SK-N-SH treated with all-trans-retinoic acid at 6 μM for 48 hours (cell line): Measurements from ENCODE around the gene GOT1.

ENCODE experiments used
- ARNTL ChIP-seq: fragments of 450-650 bp; formaldehyde crosslinking; IDR thresholded peaks from 2 replicates; pipeline ENCODE4 v1.5.0; 2020; ENCODE audit warnings: low read depth, mild to moderate bottlenecking, moderate library complexity, borderline replicate concordance
- BACH2 ChIP-seq: fragments of 250-450 bp; sonication (Bioruptor Pico); IDR thresholded peaks from 2 replicates; pipeline ENCODE4 v1.9.0; 2021; ENCODE audit warnings: mild to moderate bottlenecking, borderline replicate concordance
- CREB5 ChIP-seq: fragments of 250-450 bp; sonication (Bioruptor Pico); IDR thresholded peaks from 2 replicates; pipeline ENCODE4 v1.5.1; 2020; ENCODE audit warnings: low read depth, mild to moderate bottlenecking, moderate library complexity
- CSDC2 ChIP-seq: fragments of 250-450 bp; sonication (Bioruptor Pico); IDR thresholded peaks from 2 replicates; pipeline ENCODE4 v1.5.0; 2020; ENCODE audit warnings: mild to moderate bottlenecking, moderate library complexity
- ESRRG ChIP-seq: fragments of 250-450 bp; sonication (Bioruptor Pico); IDR thresholded peaks from 2 replicates; pipeline ENCODE4 v1.6.1; 2021; ENCODE audit warnings: mild to moderate bottlenecking
- GLIS3 ChIP-seq: fragments of 250-450 bp; sonication (Bioruptor Pico); IDR thresholded peaks from 2 replicates; pipeline ENCODE4 v1.5.0; 2020; ENCODE audit warnings: mild to moderate bottlenecking, moderate library complexity
- ISL1 ChIP-seq: fragments of 250-450 bp; sonication (Bioruptor Pico); IDR thresholded peaks from 2 replicates; pipeline ENCODE4 v2.1.2; 2022; ENCODE audit warnings: mild to moderate bottlenecking, moderate library complexity
- PATZ1 ChIP-seq: fragments of 250-450 bp; sonication (Bioruptor Pico); IDR thresholded peaks from 2 replicates; pipeline ENCODE4 v1.8.0; 2020; ENCODE audit warnings: mild to moderate bottlenecking, moderate library complexity, borderline replicate concordance
- PPARA ChIP-seq: fragments of 250-450 bp; sonication (Bioruptor Pico); IDR thresholded peaks from 2 replicates; pipeline ENCODE4 v1.5.0; 2020; ENCODE audit warnings: mild to moderate bottlenecking, borderline replicate concordance
- RARB ChIP-seq: fragments of 250-450 bp; sonication (Bioruptor Pico); IDR thresholded peaks from 2 replicates; pipeline ENCODE4 v1.8.0; 2021; ENCODE audit warnings: mild to moderate bottlenecking, moderate library complexity
- TCF4 ChIP-seq: fragments of 250-450 bp; sonication (Bioruptor Pico); IDR thresholded peaks from 2 replicates; pipeline ENCODE4 v1.8.0; 2021; ENCODE audit warnings: mild to moderate bottlenecking, moderate library complexity, borderline replicate concordance
- TOX ChIP-seq: fragments of 250-450 bp; sonication (Bioruptor Pico); IDR thresholded peaks from 2 replicates; pipeline ENCODE4 v1.8.0; 2021; ENCODE audit warnings: mild to moderate bottlenecking, moderate library complexity, borderline replicate concordance
- ZFP3 ChIP-seq: fragments of 250-450 bp; sonication (Bioruptor Pico); IDR thresholded peaks from 2 replicates; pipeline ENCODE4 v1.5.0; 2020; ENCODE audit warnings: mild to moderate bottlenecking, moderate library complexity
- ZNF8 ChIP-seq: fragments of 450-650 bp; formaldehyde crosslinking; IDR thresholded peaks from 2 replicates; pipeline ENCODE4 v1.5.0; 2020; ENCODE audit warnings: mild to moderate bottlenecking, moderate library complexity

- TF ChIP-seq CREB5 (no peak), BACH2 (CRISPR knock-in tag) (no peak), ZNF8 (no peak), PPARA (CRISPR knock-in tag) (no peak), ESRRG (CRISPR knock-in tag) (no peak), ZFP3 (CRISPR knock-in tag) (no peak), TOX (CRISPR knock-in tag) (no peak), TCF4 (CRISPR knock-in tag) (no peak), RARB (CRISPR knock-in tag) (no peak), PATZ1 (CRISPR knock-in tag) (no peak), ARNTL (no peak), CSDC2 (CRISPR knock-in tag) (no peak), ISL1 (CRISPR knock-in tag) (no peak), GLIS3 (CRISPR knock-in tag) (no peak)
These were observed 42.9 kb downstream of the GOT1 start for GRCh38 chr10:99387541-99387940.
